ENCODE results near the gene SHLD1.
"Not testable (repeated sequence)": the region's sequence is repeated elsewhere in the genome, so short reads cannot be mapped to it uniquely, and the experiment has no call there.

Gene SHLD1, protein sequence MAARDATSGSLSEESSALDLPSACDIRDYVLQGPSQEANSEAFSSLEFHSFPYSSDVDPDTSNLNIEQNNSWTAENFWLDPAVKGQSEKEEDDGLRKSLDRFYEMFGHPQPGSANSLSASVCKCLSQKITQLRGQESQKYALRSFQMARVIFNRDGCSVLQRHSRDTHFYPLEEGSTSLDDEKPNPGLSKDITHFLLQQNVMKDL

DNA sequence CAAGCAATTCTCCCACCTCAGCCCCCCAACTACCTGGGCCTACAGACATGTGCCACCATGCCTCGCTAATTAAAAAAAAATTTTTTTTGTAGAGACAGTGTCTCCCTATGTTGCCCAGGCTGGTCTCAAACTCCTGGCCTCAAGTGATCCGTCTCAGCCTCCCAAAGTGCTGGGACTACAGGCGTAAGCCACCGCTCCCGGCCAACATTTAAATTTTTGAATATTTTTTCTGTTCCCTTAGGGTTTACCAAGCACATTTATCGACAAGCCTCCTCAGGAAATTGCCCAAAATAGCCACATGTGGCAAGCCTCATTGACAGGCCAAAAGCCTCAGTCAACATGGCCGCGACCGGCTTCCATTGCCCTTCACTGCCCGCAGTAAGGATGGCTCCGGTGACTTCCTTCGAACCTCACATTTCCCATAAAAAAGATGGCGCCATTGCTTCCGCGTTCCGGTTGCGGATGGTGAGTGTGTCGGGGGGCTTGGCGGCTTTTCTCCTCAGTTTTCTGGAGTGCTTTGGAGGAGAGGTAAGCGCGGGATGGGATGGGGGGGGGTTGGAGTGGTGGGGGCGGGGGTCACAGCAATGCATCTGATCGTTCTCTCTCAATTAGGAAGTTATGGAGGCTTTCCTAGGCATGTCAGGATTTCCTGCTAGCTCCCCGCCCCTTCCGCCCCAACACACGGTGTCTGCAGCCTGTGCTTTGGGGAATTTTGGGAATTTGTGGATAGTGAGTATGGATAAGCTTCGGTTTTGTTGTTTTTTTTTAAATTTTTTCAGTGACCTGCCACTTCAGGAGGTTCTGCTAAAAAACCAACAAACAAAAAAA, at the start of gene SHLD1:
SHLD1 (plus strand) TSS at position 450 of the 828 bp plus-strand sequence. CDS start 22,465 bp downstream, outside the sequence.
- FAIRE-seq, result no peak

DNA sequence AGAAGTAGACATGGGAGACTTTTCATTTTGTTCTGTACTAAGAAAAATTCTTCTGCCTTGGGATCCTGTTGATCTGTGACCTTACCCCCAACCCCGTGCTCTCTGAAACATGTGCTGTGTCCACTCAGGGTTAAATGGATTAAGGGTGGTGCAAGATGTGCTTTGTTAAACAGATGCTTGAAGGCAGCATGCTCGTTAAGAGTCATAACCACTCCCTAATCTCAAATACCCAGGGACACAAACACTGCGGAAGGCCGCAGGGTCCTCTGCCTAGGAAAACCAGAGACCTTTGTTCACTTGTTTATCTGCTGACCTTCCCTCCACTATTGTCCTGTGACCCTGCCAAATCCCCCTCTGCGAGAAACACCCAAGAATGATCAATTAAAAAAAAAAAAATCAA, 47.9 kb upstream of the SHLD1 start:
- not testable (repeated sequence) for FAIRE-seq

DNA sequence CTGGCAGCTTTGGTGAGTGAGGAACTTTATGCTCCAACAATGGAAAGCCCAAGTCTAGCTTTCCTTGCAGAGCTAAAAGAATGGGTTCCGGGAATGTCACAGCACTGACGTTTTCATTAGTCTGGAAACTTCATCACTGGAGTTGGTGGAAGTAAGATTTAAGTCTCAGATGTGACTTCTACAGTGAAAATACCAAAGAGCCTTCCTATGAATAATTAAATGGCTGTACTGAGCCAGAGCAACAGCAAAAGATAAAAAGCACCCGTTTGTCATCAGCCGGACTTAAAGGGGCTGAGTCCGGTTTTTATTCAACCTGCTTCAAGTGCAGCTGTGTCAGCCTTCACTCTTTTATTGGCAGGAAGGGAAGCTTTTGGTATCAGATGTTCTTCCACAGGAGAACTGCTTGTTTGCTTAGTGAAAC, 46.5 kb upstream of the SHLD1 start:
- no peak for FAIRE-seq

DNA sequence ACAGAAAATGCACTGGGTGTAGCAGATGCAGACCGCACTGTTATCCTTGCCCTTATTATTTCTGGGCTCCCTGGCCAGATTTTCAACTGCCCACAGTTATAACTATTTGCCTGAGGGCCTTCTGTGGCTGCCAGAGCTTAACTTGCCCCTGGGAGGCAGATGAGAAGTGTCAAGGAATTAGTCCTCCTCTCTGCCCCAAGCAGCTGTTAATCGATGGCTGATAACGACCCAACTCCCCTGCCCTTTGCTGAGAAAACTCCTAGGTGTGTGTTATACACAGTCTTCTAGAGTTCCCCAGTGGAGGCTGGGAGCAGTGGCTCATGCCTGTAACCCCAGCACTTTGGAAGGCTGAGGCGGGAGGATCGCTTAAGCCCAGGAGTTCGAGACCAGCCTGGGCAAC, 44.4 kb upstream of the SHLD1 start:
- FAIRE-seq, result no peak

DNA sequence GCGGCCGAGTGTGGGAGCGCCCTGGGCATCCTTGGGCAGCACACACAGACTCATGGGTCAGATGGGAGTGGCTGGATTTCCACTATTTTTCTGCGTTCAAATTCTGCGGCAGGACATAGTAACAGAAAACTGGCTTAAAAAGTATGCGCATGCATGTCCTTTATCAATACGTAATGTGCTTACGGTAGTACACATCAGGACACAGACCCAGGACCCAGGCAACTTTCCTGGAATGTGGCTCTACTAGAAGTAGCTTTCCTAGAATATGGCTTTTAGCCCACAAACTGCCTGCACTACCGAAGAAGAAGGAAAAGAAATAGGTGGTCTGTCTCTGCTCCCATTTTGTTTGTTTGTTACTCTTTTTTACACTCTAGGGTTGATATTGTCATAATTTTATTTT, 43.4 kb upstream of the SHLD1 start:
- FAIRE-seq, result no peak

DNA sequence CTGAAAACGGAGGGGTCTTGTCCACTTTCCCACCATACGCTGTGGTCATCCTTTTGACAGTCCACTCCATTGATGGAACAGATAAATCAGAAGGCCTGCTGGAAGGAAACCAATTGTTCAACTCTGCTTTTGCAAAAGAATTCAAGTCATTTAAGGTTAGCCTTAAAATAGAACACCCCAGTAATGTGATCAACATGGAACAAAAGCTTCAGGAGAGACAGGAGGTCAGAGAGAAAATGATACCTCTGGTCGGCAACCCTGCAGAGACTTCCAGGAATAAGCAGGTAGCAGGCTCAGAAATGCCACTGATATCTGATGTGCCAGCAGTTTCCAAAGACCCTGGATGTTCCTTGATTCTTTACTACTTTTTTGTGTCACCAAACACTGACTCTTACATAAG, 39.6 kb upstream of the SHLD1 start:
- no peak for FAIRE-seq

DNA sequence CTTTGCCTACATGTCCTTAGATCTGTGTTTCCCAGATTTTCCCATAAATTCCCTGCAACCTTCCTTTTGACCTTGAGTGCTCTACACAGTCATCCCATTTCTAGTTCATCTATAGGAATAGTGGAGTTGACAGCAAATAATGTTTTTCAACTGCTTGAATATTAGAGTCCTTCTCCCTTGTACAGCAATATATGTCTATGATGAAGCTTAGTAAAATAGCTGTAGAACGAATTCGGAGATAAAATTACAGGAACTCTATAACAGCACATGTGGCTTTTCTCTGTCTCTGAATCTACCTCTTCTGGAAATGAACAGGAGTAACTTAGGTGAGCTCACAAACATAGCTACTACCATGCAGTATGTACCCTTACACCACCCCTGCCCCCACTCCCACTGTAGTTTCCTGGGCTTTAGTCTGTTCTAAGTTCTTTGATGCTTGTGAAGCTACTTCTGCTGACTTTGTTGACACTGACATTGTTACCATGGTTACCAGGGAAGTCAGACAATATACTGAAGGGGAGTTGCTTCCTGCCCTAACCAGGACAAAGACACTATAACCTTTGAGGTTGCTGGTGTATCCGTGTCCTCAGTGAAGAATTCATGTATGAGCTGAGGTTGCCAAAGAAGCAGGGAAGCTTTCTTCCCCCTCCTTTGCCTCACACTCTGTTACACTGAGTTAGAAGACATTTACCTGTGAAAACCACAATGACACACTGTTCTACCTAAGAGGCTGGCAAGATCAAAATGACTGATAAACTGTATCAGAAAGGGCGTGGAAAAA, 35.8 kb upstream of the SHLD1 start:
- no peak for FAIRE-seq

DNA sequence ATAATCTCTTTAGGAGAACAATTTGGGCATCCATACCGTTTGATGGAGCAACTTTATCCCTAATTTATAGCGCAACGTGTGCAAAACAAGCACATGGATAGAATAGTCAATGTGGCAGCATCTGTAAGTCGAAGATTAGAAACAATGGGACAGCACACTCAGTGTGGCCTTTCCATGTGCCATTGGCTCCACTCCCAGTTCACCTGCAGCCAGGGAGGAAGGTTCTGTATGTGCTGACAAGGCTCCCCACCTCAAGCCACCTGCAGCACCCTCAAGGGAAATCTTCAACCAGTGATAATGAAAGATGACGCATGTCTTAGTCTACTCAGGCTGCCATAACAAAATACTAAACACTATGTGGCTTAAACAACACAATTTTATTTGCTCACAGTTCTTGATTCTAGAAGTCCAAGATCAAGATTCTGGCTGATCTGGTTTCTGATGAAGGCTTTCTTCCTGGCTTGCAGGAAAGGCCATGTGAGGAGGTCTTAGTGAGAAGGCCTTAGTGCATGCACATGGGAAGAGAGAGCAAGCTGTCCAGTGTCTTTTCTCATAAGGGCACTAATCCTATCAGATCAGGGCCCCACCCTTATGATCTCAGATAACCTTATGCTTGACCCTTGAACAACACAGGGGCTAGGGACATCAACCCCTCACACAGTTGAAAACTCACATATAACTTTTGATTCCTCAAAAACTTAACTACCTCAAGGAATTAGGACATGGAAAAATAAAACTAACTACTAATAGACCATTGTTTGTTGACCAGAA, 34.9 kb upstream of the SHLD1 start:
- no peak for FAIRE-seq

DNA sequence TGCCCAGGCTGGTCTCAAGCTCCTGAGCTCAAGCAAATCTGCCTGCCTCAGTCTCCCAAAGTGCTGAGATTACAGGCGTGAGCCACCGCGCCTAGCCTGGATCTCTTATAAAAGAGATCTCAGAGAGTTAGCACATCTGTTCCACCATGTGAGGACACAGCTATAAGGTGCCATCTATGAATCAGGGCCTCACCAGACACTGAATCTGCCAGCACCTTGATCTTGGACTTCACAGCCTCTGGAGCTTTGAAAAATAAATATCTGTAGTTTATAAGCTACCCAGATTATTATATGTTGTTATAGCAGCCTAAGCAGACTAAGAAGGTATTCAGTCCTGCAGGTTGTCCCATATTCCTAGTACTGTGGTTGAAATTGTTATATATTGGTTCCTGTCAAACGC, 33.2 kb upstream of the SHLD1 start:
- FAIRE-seq, result no peak

DNA sequence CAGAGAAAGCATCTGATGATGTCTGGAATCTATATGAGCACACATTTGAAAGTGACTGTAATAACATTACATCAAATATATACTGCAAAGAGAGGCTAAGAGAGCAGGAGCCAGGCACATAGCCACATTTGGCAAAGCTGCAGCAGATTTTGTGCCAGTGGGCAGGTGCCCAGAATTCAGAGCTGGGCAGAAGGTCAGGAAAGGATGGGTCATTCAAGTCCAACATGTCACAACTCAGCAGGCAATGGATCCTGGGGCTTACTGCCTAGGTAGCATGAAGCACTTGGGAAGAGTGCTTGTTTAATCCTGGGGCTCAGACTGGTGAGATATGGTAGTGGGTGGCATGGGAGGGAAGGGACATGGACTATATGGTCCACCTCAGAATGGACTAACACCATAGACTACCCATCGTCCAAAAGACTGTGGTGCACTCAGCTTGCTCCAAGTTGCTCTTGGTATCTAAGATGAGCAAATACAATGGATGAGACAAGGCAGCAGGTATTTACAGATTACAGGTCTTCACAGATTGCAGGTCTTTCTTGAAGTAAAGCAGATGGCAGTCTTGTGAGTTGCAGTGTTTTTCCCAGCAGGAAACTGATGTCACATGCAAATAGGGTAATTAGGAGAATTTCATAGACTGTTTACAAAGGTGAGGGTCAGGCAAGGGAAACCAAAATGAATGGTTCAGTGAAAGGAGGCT, 31.2 kb upstream of the SHLD1 start:
- FAIRE-seq, result no peak

DNA sequence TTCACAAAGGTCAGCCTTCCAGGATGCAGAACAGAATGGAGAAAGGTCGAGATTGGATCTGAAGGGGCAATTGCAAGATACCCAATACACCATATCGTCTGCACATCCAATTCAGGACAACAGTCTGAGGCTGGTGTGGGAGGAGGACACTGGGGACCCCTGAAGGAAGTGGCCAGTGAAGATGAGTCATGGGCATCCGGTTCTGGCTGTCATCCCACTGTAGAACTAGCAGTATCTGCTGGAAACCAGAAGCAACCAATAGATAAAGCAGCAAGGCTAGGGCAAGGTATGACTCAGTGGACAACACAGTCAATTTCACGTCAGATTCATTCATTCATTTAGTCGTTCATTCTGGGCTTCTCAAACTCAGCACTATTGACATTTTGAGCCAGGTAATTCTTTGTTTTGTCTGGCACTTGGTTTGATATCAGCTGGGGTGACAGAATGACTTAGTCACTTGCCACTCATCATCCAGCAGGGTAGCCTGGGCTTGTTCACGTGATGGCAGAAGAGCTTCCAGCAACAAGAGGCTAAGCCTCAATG, 30.3 kb upstream of the SHLD1 start:
- no peak for FAIRE-seq

DNA sequence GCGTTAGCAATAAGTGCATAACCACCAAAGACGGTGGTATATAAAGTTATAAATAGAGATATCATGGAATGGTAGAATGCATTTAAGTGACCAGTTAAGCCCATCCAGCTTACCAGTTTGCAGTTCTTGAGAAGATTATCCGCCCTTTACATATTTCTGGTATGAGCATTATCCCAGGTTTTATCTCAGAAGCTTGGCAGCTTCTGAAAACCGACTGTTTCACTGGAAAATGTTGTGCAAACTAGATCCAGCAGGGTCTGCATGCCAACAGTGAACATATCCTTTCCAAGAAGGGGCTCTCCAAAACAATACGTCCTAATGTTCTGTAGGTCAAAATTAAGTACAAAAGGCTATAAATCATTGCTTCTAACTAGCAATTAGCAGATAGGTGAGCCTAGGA, 29.5 kb upstream of the SHLD1 start:
- FAIRE-seq, result no peak

DNA sequence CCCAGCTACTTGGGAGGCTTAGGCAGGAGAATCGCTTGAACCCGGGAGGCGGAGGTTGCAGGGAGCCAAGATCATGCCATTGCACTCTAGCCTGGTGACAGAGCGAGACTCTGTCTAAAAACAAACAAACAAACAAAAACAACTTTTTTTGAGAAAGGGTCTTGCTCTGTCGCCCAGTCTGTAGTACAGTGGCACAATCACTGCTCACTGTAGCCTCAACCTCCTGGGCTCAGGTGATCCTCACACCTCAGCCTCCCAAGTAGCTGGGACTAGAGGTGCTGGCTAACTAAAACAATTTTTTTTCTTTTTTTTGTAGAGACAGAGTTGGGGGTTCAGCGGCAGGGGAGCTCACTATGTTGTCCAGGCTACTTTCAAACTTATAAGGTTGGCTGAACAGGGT, 28.8 kb upstream of the SHLD1 start:
- not testable (repeated sequence) for FAIRE-seq

DNA sequence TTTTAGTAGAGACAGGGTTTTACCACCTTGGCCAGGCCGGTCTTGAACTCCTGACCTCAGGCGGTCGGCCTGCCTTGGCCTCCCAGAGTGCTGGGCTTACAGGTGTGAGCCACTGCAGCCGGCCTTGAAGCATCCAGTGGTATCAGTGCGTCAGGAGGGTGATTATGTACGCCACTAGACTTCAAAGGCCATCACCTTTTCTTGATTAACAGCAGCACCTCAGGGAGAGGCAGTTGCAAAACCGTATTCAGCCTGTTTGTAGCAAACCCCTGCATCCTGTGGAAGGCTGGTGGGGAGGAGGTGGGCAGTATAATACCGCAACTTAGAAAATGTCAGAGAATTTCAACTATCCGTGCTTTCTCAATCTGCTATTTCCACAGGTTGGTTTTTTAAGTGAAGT, 27.3 kb upstream of the SHLD1 start:
- no peak for FAIRE-seq

DNA sequence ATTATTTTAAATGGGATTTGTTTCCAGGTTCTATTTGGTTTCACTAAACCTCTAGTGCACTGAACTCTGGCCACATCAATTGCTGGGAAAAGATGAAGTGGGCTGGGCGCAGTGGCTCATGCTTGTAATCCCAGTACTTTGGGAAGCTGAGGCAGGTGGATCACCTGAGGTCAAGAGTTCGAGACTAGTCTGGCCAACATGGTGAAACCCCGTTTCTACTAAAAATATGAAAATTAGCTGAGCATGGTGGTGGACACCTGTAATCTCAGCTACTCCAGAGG, 25.1 kb upstream of the SHLD1 start:
- not testable (repeated sequence) for FAIRE-seq

DNA sequence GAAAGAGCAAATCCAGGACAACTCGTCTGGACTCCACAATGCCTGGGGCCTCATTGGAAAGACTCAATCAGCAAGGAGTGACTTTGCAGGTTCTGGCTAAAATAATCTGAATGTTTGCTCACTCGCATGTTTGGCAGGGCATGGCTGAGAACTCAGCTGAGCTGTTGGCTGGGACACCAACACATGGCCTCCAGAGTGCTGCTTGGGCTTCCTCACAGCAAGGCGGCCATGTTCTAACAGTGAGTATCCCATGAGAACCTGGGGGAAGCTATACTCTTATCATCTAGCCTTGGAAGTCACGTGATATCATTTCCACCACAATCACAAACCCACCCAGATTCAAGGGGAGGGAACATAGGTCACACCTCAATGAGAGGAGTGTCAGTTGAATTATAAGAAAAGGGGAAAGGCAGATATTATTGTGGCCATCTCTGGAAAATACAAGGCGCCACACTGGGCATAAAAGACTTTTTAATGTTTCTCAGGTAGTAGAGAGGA, 23.1 kb upstream of the SHLD1 start:
- no peak for FAIRE-seq

DNA sequence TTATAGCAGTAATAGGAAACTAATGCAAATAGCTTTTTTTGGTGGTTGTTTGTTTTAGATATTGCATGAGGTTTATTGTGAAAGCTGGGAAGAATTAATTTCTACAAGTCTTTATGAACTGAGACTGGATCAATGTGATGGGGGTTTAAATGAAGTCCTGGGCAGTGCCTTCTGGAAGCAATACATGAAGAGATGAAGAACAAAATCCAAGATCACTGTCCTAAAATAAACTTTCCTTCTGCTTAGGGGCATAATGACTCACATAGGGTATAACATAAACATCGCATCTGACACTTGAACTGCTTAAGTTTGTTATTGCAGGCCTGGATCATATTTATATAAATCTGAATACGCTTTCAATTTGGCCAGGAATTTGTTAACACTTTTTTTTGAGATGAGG, 20.9 kb upstream of the SHLD1 start:
- FAIRE-seq, result no peak

DNA sequence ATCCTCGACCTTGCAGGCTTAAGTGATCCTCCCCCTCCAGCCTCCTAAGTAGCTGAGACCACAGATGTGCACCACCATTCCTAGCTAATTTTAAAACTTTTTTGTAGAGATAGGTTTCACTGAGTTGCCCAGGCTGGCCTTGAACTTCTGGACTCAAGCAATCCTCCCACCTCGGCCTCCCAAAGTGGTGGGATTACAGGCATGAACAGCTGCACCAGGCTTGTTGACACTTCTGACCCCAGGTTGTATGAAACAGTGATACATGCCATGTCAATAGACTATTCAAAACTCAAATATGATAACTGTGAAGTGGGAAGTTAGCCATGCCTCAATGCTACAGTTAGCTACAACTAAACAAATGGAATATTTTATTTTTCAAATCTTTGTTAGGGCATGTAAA, 20.1 kb upstream of the SHLD1 start:
- no peak for FAIRE-seq

DNA sequence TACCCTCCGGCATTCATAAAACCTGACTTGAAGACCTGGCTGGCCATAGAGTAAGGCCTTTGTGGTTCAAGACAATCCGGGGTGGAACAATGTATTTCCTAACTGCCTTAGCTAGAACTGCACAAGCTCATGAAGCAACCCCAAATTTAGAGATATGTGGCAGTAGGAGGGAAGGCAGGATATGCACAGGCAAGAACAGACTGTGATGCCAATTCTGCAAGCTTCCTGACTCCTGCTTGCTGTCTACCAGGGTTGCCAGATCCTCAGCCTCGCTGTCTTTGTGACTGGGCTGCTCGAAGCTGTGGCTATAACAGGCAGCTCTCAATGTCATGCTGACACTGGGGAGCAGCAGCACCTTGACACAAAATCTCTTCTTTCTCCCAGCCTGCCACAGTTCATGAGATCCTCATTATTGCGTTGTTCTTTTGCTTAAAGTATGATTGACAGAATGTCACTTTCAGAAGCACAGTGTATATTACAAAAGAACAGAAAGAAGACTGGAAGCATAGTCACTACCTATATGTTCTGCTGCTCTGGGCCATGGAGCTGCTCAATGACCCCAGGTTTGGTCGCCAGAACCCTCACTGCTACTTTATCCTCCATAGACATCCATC, 18.3 kb upstream of the SHLD1 start:
- FAIRE-seq, result no peak

DNA sequence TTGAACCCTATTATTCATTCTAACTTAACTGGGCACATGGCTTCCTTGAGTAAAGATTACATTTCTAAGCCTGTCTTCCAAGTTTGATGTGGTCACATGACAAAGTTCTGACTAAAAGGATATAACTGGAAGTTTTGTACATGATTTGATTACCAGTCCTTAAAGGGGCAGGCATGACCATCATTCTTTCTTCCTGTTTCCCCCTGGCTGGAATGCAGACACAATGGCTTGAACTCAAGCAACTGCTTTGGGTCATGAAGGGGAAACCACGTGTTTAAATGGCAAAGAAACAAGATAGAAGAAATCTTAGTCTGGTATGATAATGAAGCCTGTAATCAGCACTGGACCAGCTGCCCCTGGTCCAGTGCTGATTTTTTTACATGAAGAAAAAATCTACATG, 15.6 kb upstream of the SHLD1 start:
- FAIRE-seq, result no peak

DNA sequence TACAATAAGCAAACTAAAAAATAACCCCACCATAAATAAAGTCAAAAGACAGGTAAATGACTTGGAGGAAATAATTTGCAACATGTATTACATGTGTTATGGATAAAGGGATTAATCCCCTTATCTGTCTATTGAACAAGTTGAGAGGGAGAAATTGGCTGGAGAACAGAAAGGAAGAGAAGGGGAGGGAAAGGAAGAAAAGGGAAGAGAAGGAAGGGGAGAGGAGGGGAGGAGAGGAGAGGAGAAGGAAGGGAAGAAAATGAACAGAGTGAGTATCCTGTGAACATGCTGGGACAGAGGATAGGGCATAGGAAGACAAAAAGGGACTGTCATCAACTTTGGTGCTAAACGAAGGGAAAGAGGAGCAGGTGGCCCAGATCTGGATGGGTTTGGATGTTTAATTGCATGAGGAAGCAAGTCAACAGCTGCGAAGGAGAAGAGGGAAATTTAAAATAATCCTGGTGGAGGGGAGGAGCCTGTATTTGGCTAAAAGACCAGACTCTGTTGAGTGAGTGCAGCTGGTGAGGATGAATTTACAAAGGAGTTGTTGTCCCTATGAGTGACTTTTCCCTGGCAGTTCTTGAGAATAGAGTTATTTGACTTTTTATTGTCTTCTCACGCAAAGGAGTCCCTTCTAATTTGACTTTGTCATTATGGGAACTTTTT, 14.2 kb upstream of the SHLD1 start:
- no peak for FAIRE-seq

Measured in endometrium (tissue), 2 donors.